Fibroblast of upper back skin (primary cell): Measurements from ENCODE around the gene MRPS26.
A peak's percentile ranks its signal among the peaks of the same experiment; 100 is the strongest.

Experiments
- DNase-seq: peaks from one replicate; pipeline ENCODE4 v3.0.0-alpha.2; 2013

The MRPS26 gene

DNA sequence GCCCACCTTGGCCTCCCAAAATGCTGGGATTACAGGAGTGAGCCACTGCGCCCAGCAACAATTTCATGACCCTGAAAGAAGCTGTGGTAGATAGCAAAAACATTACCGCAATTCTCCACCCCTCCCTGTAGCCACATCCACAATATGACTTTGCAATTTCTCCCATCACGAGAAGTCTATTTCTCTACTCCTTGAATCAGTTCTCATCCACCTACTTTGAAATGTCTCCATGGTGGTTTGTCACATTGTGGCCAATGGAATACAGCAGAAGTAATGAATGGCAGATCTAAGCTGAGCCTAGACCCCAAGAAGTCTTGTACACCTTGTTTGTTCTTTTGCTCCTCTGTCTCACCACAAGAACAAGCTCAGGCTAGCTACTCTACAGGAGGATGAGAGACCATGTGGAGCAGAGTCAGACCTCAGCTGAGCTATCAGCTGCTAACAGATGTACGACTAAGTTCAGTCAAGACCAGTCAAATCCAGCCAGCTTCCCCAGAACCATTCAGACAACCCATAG, 31.8 kb downstream of the MRPS26 start:
- no peak for DNase-seq

DNA sequence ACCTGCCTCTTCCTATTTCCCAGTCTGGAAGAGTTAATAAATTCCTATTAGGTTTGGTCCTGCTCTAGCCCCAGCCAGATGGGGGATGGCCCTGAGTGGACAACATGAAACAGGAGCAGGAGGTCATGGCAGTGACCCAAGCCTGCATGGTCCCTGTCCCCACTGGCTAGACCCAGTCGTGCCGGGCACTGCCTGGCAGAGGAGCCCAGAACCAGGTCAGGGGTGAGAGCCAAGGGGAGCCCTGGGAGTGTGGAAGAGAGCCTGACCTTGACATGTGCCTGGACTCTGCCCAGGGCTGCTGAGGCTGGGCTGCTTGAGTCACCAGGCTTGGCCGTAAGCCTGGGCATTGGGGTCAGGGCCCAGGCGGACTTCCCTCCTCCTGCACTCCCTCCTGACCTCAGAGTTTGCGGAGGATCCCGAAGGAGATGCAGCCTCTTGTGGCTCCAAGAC, 35.1 kb downstream of the MRPS26 start:
- DNase-seq = no peak

DNA sequence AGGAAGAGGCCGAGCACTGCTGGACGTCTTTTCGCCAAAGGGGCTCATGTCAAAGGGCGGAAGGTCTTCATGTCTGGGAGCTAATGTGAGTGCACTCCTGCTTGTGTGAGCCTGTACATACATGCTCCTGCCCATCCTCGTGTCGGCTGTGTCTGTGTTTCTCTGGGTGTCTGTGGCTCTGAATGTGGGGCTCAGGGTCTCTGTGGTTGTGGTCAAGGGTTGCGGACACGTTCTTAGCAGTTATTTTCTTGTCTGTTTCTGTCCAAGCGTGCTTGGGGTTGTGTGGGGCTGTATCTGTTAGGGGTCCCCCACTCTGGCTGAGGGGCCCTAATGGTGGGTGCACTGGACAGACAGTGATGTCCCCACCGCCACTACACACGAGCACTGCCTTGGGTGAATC, 35.8 kb downstream of the MRPS26 start:
- DNase-seq = no peak

DNA sequence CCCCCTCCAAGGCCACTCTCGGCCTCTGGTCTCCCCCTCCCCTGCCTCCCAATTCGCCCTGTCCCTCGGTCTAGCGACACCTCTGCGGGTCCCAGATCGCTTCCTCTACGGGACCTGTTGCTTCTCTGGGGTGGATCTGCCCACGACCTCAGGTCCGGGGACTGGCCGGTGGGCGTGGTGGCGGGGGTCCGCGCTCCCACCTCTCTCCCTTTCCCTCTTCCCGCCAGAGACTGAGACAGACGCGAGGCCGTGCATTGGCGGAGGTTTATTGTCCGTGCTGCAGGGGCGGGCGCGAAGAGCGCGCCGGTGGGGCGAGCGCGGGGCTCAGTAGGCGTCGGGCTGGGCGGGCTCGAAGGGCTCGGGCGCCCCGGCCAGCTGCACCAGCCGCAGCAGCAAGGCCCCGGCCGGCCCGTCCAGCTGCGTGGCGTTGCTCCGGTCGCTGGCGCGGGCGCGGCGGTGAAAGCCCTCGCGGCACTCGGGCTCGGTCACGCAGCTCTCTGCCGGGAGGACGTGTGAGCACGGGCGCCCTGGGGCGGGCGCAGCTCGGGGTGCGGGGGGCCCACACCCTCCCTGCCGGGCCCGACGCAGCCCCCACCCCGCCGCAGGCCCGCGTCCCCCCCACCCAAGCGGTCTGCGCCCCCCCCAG, 36.6 kb downstream of the MRPS26 start:
- no peak for DNase-seq

DNA sequence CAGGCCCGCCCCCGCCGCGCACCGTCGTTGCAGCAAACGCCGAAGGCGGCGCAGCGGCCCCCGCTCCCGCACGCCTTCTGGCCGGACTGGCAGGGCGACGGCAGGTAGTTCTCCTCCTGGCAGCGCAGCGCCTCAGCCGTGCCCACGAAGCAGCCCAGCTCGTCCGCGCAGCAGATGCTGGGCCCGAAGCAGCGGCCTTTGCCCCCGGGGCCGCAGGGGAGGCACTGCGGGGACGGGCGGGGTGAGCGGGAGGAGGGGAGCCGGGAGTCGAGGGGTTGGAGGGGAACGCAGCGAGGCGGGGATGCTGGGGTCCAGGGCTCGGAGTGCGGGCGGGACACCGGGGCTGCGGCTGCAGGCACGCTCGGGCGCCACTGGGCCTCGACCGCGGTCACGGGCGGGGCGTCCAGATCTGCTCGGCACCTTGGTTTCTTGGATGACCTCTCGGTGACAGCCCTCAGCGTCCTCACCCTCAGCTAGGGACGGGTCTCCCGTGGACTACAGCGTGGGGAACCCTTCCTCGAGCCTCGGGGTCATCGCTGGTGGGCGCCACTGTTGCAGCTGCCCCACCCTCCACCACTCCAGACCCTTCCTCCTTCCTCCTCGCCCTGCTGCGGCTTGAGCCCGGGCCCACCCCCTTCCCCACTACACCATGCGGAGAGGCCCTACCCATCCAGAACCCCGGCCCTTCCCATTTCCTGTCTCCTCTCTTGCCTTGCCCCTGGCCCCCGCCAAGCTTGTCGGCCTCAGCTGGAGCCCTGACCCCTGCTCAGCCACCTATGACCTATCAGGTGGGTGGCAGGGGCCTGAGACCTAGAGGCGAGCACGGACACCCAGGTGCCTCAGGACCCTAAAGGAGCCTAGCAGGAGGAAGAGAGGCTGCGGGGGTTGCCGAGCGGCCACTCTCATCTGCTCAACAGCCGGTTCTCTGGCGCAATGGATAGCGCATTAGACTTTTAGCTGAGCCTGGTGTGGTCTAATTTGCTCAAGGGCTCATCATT, 37.4 kb downstream of the MRPS26 start:
- DNase-seq = no peak

DNA sequence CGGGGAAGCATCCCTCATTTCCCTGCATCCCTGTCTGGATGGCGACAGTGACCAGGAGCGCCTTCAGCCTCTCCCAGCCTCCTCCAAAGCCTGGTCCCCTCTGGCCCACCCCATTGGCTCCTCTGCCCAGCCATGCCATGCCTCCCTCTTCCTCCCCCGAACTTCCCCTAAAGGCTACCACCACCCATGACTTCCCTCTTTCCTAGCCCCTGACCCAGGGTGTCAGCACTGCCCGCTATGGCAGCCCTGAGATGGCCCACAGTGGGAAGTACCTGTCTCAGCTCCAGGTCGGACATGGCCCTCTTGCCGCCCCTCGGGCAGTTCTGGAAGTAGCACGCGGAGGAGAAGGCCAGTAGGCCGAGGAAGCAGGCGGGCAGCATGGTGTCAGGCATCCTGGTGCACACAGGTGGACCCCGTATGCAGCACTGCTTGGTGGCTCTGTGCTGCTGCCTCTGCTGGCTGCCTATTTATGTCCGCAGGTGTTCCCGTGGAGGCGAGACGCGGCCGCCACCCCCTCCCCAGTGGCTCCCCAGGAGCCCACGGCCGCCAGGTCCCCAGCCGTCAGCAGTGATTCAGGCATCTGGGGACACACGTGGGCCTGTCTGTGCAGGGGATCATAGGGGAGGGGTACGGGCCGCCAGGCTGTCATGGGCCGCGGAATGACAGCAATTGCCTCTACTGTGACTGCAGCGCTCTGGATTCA, 38.6 kb downstream of the MRPS26 start, which contains the start of gene AVP:
TSS of gene AVP (minus strand) at position 442 of the 703 bp plus-strand sequence. CDS start at position 392, 50 bp downstream.
- DNase-seq = no peak

DNA sequence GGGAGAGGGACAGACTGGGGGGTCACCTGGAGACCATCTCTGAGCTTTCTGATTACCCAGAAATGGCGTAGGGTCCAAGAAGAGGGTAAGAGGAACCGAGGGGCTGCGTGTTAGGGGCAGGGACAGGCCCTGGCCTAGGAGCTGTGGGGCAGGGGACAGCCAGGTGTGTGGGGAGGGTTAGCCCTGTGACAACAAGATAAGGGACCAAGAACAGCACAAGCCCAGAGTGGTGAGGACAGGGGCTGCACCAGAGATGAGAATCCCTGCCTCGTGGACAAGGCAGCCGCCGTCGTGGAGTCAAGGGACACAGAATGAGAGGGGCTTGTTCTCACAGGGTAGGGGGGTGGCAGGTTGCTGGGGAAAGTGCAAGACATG, 39.1 kb downstream of the MRPS26 start:
- no peak for DNase-seq

DNA sequence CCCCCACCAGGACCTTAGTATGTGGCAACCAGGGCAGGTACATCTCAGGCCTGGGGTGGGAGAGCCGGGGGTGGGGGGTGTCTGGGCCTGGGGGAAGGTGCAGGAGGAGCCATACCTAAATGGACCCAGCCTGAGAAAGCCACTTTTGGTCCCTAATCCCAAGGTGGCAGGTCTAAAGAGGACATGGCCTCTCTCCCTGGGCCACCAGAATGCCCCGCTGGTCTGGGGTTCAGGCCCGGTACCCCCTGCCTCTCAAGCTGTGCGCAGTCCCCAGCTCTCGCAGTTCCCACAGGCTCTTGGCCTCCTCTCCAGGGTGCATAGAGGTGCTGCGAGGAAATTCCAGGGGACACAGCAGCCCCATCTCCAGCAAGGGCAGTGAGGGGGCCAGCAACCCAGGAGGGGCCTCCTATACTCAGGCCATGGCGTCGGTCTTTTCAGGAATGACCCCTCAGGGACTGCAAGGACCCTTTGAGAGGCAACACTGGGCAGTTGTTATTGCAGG, 39.8 kb downstream of the MRPS26 start:
- no peak for DNase-seq

DNA sequence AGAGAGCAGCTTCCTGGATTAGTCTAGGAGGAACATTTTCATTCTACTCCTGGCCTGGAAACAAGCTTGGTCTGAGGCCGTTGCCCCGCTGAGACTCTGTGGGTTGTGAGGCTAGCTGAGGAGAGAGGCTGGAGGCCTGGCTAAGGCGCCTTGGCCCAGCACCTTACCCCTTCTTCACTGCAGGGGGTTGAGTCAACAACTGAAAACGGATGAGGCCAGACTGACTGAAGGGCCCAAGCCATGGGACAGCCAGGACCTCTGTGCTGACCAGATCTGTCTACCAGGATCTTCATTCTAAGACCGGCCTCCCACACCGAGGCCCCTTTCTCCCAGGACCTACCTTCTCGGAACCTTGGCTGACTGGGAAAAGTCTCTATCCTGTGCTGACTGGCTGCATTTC, 42.2 kb downstream of the MRPS26 start:
- no peak for DNase-seq

DNA sequence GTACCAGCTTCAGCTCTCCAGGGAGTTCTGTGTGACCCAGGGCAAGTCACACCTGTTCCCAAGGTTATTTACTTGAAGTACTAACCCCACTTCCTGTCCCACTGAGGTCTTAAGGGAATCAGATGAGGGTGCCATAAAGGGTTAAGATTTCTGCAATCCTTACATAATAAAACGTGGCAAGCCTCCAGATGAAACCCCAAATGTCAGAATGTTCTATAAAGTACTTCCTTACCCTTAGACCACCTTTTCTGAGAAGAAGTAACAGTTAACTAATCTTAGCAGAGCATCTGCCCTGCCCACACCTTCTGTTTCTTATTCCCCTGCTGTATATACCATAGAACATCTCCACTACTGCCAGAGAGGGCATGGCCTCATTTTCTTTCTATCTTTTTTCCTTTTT, 44.7 kb downstream of the MRPS26 start:
- no peak for DNase-seq

DNA sequence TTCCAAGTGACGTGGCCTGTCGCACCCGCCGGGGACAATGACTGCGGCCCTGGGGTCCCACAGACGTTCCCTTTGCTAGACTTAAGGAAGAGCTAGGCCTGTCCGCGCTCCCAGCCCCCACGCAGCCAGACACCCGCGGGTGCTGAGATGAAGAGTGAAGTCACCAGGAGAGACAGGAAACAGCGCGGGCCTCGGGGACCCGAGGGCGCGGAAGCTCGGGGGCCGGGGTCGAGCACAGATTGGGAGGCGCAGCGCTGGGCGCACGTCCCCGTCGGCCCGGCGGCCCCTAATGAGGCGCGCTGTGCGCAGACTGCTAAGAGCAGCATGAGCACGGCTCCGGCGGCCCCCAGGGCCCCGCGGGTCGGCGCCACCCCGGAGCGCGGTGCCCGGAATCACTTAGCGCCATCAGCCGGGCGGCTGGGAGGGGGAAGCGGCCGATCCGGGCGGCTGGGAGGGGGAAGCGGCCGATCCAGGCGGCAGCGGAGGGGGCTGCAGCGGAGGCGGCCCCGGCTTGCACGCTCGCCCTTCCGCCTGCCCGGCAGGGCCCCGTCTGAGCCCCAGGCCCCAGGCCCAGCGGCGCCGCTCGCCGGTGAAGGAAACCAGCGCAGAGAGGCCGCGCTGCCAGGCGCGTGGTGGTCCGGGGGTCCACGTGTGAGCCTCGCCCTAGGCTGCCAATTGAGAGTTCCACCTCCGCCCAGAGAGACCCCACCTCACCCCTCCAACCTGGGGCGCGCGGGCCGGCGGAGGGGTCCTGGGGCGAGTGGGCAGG, 46.9 kb downstream of the MRPS26 start:
- DNase-seq = peak; percentile 19

DNA sequence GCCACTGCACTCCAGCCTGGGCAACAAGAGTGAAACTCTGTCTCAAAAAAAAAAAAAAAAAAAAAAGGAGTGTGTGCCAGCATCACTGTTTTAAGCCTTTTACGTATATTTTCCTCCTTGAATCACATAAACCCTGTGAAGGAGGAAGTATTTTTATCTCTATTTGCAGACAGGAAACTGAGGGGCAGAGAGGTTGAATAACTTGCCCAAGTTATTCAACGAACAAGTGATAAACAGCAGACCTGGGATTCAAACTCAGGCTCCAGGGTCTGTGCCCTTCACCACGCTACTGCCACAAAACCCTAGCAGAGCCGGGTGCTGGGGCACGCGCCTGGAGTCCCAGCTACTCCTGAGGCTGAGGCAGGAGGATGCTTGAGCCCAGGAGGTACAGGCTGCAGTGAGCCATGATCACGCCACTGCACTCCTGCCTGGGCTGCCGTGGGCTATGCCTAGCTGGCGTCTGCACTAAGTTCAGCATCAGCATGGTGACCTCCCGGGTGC, 48.1 kb downstream of the MRPS26 start:
- no peak for DNase-seq

DNA sequence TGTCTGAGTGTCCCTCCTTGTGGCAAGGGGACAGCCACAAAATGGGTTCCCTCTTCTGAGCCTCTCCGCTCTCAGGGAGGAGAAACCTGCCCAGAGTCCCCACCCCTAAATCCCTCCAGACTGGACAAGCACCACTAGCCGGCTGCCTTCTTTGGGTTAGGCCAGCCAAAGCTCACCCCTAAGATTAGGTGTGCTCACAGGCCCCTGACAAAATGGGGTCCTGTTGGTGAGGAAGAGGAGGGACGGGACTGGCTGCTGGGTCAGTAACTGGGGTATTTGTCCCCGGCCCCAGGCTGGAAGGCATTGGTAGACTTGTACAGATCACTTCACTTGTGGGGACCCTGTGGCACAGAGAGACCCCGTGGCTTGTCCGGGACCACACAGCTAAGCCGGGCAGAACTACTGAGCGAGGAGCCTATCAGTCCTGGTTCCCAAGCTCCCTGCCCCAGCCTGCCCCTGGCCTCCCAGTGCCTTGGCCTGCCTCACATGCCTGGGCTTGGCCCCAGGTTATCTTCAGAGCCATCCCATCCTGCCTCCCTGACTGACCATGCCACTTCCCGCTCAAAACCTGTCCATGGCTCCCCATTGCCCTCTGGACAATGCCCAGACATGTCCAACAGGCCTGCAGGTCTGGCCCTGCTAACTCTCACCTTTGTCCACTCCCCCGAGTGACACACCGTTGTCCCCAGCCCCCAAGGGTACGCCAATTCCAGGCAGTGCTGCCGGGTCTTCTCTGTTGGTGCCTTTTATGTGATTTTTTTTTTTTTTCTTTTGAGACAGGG, 49.2 kb downstream of the MRPS26 start:
- DNase-seq = no peak
